CD14-positive monocyte (primary cell): ENCODE measurements around the gene TEX28. TPM values are rescaled to one million over a fixed set of nuclear protein-coding genes. Genes with fewer than 3 reads are reported as not detected.
A peak's percentile ranks its signal among the peaks of the same experiment; 100 is the strongest.
"Not testable (repeated sequence)": the region's sequence is repeated elsewhere in the genome, so short reads cannot be mapped to it uniquely, and the experiment has no call there.

Experiments
- DNase-seq, 3 donors: peaks; one replicate each; pipeline ENCODE4 v3.0.0-alpha.2; 2011 to 2022
- H2AFZ ChIP-seq: 2 replicates; pipeline ENCODE4 v1.6.0; 2012; ENCODE audit warnings: mild to moderate bottlenecking, low read depth, low read length, inconsistent platforms; ENCODE audit not compliant: insufficient read depth, poor library complexity, severe bottlenecking
- H3K27ac ChIP-seq, 2 donors: 1 replicate in 1 of 2; 2 replicates in 1 of 2; pipeline ENCODE4 v1.5.1; 2012 to 2013; ENCODE audit warnings: low read length in 2 of 2, control low read depth in 1 of 2, inconsistent platforms in 1 of 2, low read depth in 1 of 2, mild to moderate bottlenecking in 1 of 2
- H3K27me3 ChIP-seq, 2 donors: one replicate each; pipeline versions ENCODE4 v1.6.0 to v1.6.1; 2011 to 2013; ENCODE audit warnings: low read length in 2 of 2; ENCODE audit not compliant: control insufficient read depth in 2 of 2, insufficient read depth in 2 of 2
- H3K36me3 ChIP-seq, 2 donors: replicated peaks in 1 of 2; 1 replicate in 1 of 2; 2 replicates in 1 of 2; pipeline versions ENCODE4 v1.5.1 to v1.6.1; 2012 to 2013; ENCODE audit warnings: low read length in 2 of 2, control low read depth in 1 of 2, inconsistent platforms in 1 of 2, mild to moderate bottlenecking in 1 of 2; ENCODE audit not compliant: insufficient read depth in 2 of 2, control insufficient read depth in 1 of 2
- H3K4me1 ChIP-seq, 2 donors: 1 replicate in 1 of 2; 2 replicates in 1 of 2; pipeline versions ENCODE4 v1.5.1 to v1.6.1; 2012 to 2013; ENCODE audit warnings: low read length in 2 of 2, control low read depth in 1 of 2, inconsistent platforms in 1 of 2, mild to moderate bottlenecking in 1 of 2, moderate library complexity in 1 of 2; ENCODE audit not compliant: insufficient read depth in 2 of 2, control insufficient read depth in 1 of 2
- H3K4me2 ChIP-seq: replicated peaks from 2 replicates; pipeline ENCODE3; 2012; ENCODE audit warnings: low read length, moderate library complexity, mild to moderate bottlenecking; ENCODE audit not compliant: poor library complexity, severe bottlenecking; ENCODE audit errors: extremely low read depth
- H3K4me3 ChIP-seq, 3 experiments: fragments of 200-600 bp in 1 of 3; sonication (generic) in 1 of 3; replicated peaks in 1 of 3; 1 replicate in 2 of 3; 2 replicates in 1 of 3; pipeline ENCODE4 v1.5.1; 2011 to 2013; ENCODE audit warnings: low read length in 3 of 3, mild to moderate bottlenecking in 3 of 3, control low read depth in 2 of 3, low read depth in 2 of 3, inconsistent platforms in 1 of 3, moderate library complexity in 1 of 3
- H3K79me2 ChIP-seq: 2 replicates; pipeline ENCODE4 v1.6.0; 2012; ENCODE audit warnings: mild to moderate bottlenecking, control low read depth, inconsistent platforms, low read length, moderate library complexity; ENCODE audit not compliant: insufficient read depth
- H3K9ac ChIP-seq: 2 replicates; pipeline ENCODE4 v1.6.0; 2017; ENCODE audit warnings: low read length, mild to moderate bottlenecking; ENCODE audit not compliant: insufficient read depth, poor library complexity, severe bottlenecking
- H3K9me3 ChIP-seq, 2 donors: replicated peaks in 1 of 2; 1 replicate in 1 of 2; 2 replicates in 1 of 2; pipeline versions ENCODE4 v1.5.1 to v1.6.1; 2012 to 2013; ENCODE audit warnings: low read length in 2 of 2, control low read depth in 1 of 2; ENCODE audit not compliant: control insufficient read depth in 1 of 2, insufficient read depth in 1 of 2
- H4K20me1 ChIP-seq: 2 replicates; pipeline ENCODE4 v1.6.0; 2012; ENCODE audit warnings: mild to moderate bottlenecking, low read length, control low read depth, moderate library complexity; ENCODE audit not compliant: insufficient read depth
- H3K27ac Mint-ChIP-seq, 7 donors: one replicate each; pipeline ENCODE4 v1.8.0; 2020; ENCODE audit warnings: mild to moderate bottlenecking in 7 of 7, mixed read lengths in 7 of 7, moderate library complexity in 6 of 7, inconsistent platforms in 2 of 7
- H3K27me3 Mint-ChIP-seq, 3 donors: one replicate each; pipeline ENCODE4 v1.8.0; 2021 to 2022; ENCODE audit warnings: low read depth in 3 of 3, mild to moderate bottlenecking in 3 of 3, mixed read lengths in 3 of 3, moderate library complexity in 3 of 3, inconsistent platforms in 1 of 3
- H3K36me3 Mint-ChIP-seq, 2 donors: one replicate each; pipeline ENCODE4 v1.8.0; 2020; ENCODE audit warnings: mixed read lengths in 2 of 2, inconsistent platforms in 1 of 2, mild to moderate bottlenecking in 1 of 2
- H3K4me1 Mint-ChIP-seq: one replicate; pipeline ENCODE4 v1.8.0; 2020; ENCODE audit warnings: mild to moderate bottlenecking, mixed read lengths
- H3K4me3 Mint-ChIP-seq, 2 donors: one replicate each; pipeline ENCODE4 v1.8.0; 2020; ENCODE audit warnings: mild to moderate bottlenecking in 2 of 2, mixed read lengths in 2 of 2, moderate library complexity in 1 of 2
- H3K9me3 Mint-ChIP-seq, 7 donors: one replicate each; pipeline ENCODE4 v1.8.0; 2020 to 2022; ENCODE audit warnings: mixed read lengths in 7 of 7, mild to moderate bottlenecking in 6 of 7, moderate library complexity in 6 of 7, inconsistent platforms in 2 of 7
- WGBS: methylation state at CpG from one replicate; pipeline ENCODE4 v1.1.5; 2013; ENCODE audit warnings: missing lambda C conversion rate; ENCODE audit not compliant: insufficient coverage; 5-methylcytosine and 5-hydroxymethylcytosine counted together
- intact Hi-C, 2 donors: fragments of 100-400 bp; cut with micrococcal nuclease; formaldehyde crosslinking; loops; one replicate each; pipeline versions ENCODE4 v1.15.0 to v1.15.1; 2023
- polyA plus RNA-seq, 3 donors: library from polyadenylated mRNA; depleted of rRNA in 1 of 3; unstranded in 2 of 3; stranded (reverse) in 1 of 3; fragments of 300-500 nt in 2 of 3; fragments of >200 nt in 1 of 3; fragmentation: Illumina TruSeq in 2 of 3; gene quantifications; 1 replicate in 2 of 3; 2 replicates in 1 of 3; pipeline ENCODE4 v1.2.3, GENCODE V29; 2012 to 2021
- TF ChIP-seq, protein P1 (sequence below): fragments of 200-600 bp; IDR thresholded peaks from one replicate; pipeline ENCODE4 v1.8.0; 2022; ENCODE audit warnings: antibody characterized with exemption, mild to moderate bottlenecking

TEX28 gene
- polyA plus RNA-seq, 3 donors: not detected

DNA sequence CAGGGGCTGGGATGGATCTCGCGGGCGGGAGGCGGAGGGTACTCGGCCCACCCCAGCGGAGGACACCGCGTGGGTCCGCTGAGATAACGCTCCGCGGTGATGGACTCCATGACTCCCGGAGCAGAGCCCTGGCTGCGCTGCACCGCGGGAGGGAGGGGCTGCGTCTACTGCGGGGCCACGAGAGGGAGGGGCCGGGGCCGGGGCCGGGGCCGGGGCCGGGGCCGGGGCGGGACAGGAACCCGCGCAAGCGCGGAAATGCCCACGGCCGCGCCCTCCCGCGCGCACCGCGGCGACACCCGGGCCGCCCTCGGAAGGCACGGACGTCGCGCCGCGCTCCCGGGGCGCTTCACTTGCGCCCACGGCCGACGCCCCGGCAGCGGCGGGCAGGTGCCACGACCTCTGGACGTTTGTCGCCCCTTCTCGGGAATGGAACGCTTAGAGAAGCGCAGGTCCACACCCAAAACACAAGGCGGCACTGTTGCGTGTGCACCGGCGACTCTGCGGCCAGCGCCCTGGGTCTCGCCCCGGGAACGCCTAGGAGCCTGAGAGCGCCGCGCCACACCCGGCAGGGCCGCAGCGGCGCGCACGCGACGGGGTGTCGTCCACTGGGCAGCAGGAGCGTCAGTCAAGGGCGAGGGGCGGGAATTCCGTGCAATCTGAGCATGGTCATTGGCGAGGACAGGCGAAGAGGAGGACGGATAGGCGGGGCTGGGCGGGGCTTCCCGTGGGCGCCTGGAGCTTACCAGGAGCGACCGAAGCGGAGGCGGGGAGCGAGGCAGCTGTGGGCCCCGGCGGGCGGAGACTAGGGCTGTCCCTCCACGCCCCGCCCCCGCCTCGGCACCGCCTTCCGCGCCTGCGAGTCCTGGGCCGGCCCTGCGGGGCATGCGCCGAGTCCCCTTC is 46.7 kb upstream of the TEX28 start:
- H3K36me3 Mint-ChIP-seq, H2AFZ ChIP-seq, H3K27me3 ChIP-seq, H3K27me3 Mint-ChIP-seq, H4K20me1 ChIP-seq, H3K9me3 Mint-ChIP-seq, H3K9me3 ChIP-seq, DNase-seq, H3K36me3 ChIP-seq, H3K4me3 Mint-ChIP-seq, H3K27ac Mint-ChIP-seq, H3K4me1 Mint-ChIP-seq, intact Hi-C loops, H3K9ac ChIP-seq, H3K79me2 ChIP-seq, H3K4me2 ChIP-seq, H3K4me3 ChIP-seq, H3K27ac ChIP-seq, H3K4me1 ChIP-seq: not testable (repeated sequence)
- WGBS: no CpG with 5 or more reads among the region's 115 CpGs

- DNase-seq: peak in 1 of 3 donors; percentile 45
- TF ChIP-seq, protein P1, sequence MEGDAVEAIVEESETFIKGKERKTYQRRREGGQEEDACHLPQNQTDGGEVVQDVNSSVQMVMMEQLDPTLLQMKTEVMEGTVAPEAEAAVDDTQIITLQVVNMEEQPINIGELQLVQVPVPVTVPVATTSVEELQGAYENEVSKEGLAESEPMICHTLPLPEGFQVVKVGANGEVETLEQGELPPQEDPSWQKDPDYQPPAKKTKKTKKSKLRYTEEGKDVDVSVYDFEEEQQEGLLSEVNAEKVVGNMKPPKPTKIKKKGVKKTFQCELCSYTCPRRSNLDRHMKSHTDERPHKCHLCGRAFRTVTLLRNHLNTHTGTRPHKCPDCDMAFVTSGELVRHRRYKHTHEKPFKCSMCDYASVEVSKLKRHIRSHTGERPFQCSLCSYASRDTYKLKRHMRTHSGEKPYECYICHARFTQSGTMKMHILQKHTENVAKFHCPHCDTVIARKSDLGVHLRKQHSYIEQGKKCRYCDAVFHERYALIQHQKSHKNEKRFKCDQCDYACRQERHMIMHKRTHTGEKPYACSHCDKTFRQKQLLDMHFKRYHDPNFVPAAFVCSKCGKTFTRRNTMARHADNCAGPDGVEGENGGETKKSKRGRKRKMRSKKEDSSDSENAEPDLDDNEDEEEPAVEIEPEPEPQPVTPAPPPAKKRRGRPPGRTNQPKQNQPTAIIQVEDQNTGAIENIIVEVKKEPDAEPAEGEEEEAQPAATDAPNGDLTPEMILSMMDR: no peak
- Histone ChIP-seq H3K4me2 (no peak overlapping the region), H3K79me2 (no peaks in the 10 kb centered on the region), H3K36me3 (no peaks in the 10 kb centered on the region), H3K27ac (peak overlapping the region; percentile 66 to 78), H3K9me3 (no peaks in the 10 kb centered on the region), H3K4me3 (no peak overlapping the region), H3K4me1 (peaks cover 23 to 27% of the 10 kb centered on the region in 2 donors), H2AFZ (no peak overlapping the region), H3K27me3 (no peaks in the 10 kb centered on the region), H3K9ac (peak overlapping the region; percentile 12), H4K20me1 (no peaks in the 10 kb centered on the region)
- Mint-ChIP-seq H3K27me3 (peaks cover 0 to 9% (median 0%) of the 10 kb centered on the region in 3 donors), H3K4me3 (no peak overlapping the region), H3K36me3 (no peaks in the 10 kb centered on the region), H3K27ac (peak overlapping the region; percentile 68 to 96 (median 90)), H3K4me1 (peaks cover 28% of the 10 kb centered on the region), H3K9me3 (peaks cover 0 to 3% (median 0%) of the 10 kb centered on the region in 7 donors)
- intact Hi-C loops: no loop called here
- no CpG with 5 or more reads among the region's 10 CpGs for WGBS
Observed at GRCh38 chrX:154334496-154334895, 39.6 kb upstream of the TEX28 start.
